ENCODE results near the gene RARRES1. TPM values are rescaled to one million over a fixed set of nuclear protein-coding genes. Genes with fewer than 3 reads are reported as not detected.

The RARRES1 gene, protein sequence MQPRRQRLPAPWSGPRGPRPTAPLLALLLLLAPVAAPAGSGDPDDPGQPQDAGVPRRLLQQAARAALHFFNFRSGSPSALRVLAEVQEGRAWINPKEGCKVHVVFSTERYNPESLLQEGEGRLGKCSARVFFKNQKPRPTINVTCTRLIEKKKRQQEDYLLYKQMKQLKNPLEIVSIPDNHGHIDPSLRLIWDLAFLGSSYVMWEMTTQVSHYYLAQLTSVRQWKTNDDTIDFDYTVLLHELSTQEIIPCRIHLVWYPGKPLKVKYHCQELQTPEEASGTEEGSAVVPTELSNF
- total RNA-seq, result 8.4 TPM
- long read RNA-seq, partial matches to known transcripts, result 0 of 4 reads
- long read RNA-seq, other reads (novel, unspliced or antisense), result 1 of 4 reads

- TF ChIP-seq, protein P1, sequence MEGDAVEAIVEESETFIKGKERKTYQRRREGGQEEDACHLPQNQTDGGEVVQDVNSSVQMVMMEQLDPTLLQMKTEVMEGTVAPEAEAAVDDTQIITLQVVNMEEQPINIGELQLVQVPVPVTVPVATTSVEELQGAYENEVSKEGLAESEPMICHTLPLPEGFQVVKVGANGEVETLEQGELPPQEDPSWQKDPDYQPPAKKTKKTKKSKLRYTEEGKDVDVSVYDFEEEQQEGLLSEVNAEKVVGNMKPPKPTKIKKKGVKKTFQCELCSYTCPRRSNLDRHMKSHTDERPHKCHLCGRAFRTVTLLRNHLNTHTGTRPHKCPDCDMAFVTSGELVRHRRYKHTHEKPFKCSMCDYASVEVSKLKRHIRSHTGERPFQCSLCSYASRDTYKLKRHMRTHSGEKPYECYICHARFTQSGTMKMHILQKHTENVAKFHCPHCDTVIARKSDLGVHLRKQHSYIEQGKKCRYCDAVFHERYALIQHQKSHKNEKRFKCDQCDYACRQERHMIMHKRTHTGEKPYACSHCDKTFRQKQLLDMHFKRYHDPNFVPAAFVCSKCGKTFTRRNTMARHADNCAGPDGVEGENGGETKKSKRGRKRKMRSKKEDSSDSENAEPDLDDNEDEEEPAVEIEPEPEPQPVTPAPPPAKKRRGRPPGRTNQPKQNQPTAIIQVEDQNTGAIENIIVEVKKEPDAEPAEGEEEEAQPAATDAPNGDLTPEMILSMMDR (IDR thresholded peaks at IDR 0.05; ENCODE audit: borderline replicate concordance), result no peak
- Histone ChIP-seq H3K27ac (replicated peaks) (peak within 1 kb of the TSS; percentile 74), H3K27me3 (ENCODE audit: low read depth) (no peaks in the 10 kb centered on the region), H3K4me3 (peak within 1 kb of the TSS; percentile 77), H3K36me3 (peaks cover 8% of the 10 kb centered on the region), H3K4me1 (peaks cover 29% of the 10 kb centered on the region), H3K9me3 (replicated peaks) (peaks cover 15% of the 10 kb centered on the region)
- intact Hi-C loops (cut with micrococcal nuclease), result no loop called here
- DNase-seq, result peak; percentile 77
Observed at GRCh38 chr3:158731938-158732855, at the start of gene RARRES1. Gene RARRES1 (minus strand): TSS chr3:158732457. CDS start chr3:158732415, 42 bp downstream.

GRCh38 chr3:158781849-158782248, 49.6 kb upstream of the RARRES1 start:
- no peak for DNase-seq
- H3K36me3 ChIP-seq, result no peaks in the 10 kb centered on the region
- H3K4me1 ChIP-seq, result no peaks in the 10 kb centered on the region
- peaks cover 7% of the 10 kb centered on the region for H3K9me3 ChIP-seq (replicated peaks)
- no peaks in the 10 kb centered on the region for H3K27me3 ChIP-seq (ENCODE audit: low read depth)
- TF ChIP-seq, protein P1 (IDR thresholded peaks at IDR 0.05; ENCODE audit: borderline replicate concordance), result no peak
- intact Hi-C loops (cut with micrococcal nuclease), result no loop called here
- no peak overlapping the region for H3K4me3 ChIP-seq
- no peak overlapping the region for H3K27ac ChIP-seq (replicated peaks)

- Histone ChIP-seq H3K4me1 (no peaks in the 10 kb centered on the region), H3K36me3 (no peaks in the 10 kb centered on the region), H3K27ac (replicated peaks) (no peak overlapping the region), H3K4me3 (no peak overlapping the region), H3K27me3 (ENCODE audit: low read depth) (no peaks in the 10 kb centered on the region), H3K9me3 (replicated peaks) (peaks cover 5% of the 10 kb centered on the region)
- DNase-seq, result no peak
- TF ChIP-seq, protein P1 (IDR thresholded peaks at IDR 0.05; ENCODE audit: borderline replicate concordance), result no peak
- intact Hi-C loops (cut with micrococcal nuclease), result no loop called here
Observed at GRCh38 chr3:158781191-158781590, 48.9 kb upstream of the RARRES1 start.

DNA sequence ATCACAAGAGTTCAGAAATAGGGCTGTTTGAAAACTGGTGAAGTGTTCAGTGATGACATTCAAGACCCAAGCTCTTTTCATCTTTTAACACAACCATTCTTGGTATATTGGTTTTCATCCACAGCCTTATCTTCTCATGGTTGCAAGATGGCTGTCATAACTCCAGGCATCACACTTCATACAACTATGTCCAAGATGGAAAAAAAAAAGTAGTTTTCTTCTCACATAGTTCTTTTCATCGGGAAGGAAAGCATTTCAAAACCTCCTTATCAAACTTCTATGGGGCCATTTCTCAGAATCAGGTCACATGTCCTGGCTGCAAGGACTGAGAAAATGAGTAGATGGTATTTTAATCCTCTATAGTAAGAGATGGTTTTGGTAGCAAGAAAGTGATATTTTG, 48.5 kb upstream of the RARRES1 start:
- no peaks in the 10 kb centered on the region for H3K27me3 ChIP-seq (ENCODE audit: low read depth)
- no peaks in the 10 kb centered on the region for H3K4me1 ChIP-seq
- no peak overlapping the region for H3K27ac ChIP-seq (replicated peaks)
- intact Hi-C loops (cut with micrococcal nuclease), result no loop called here
- no peak for DNase-seq
- peaks cover under 1% of the 10 kb centered on the region for H3K9me3 ChIP-seq (replicated peaks)
- TF ChIP-seq, protein P1 (IDR thresholded peaks at IDR 0.05; ENCODE audit: borderline replicate concordance), result no peak
- H3K36me3 ChIP-seq, result no peaks in the 10 kb centered on the region
- H3K4me3 ChIP-seq, result no peak overlapping the region

DNA sequence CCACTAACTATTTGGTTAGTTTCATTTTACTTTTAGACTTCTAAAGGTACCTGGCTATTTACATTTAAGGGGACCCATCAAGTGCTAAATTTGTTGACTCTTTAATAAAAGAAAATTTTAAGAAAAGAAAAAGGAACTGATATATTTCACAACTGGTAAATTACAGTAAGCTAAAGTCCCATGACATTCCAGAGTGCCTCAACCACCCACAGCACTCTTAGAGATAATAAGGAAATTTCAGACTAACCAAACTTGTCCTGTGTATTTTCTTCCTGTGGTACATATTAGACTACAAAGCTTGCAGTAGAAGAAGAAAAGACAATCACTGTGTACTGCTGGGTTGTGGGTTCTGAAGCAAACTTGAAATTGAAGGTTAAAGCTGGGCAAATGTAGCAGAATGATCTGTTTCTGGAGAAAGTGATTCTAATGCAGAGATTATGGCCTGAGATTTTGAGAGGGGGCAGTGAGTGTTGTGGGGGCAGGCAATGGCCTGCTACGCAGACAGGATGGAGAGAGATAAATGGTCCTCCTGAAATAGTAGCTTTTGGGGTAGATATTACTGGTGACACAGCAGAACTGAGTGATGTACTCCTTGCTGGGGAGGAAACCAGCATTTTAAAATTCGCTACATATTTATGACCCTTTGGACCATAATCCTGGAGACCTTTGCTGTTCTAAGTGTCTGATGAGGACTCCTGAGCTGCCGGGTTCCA, 45.1 kb upstream of the RARRES1 start:
- Histone ChIP-seq H3K4me1 (peaks cover 10% of the 10 kb centered on the region), H3K27ac (replicated peaks) (peak overlapping the region; percentile 32), H3K36me3 (no peaks in the 10 kb centered on the region), H3K27me3 (ENCODE audit: low read depth) (no peaks in the 10 kb centered on the region), H3K4me3 (no peak overlapping the region), H3K9me3 (replicated peaks) (no peaks in the 10 kb centered on the region)
- intact Hi-C loops (cut with micrococcal nuclease), result loop anchor here (2.0 kb wide), 1 partner anchor 29 kb away; no protein-coding TSS in a partner anchor
- no peak for DNase-seq
- TF ChIP-seq, protein P1 (IDR thresholded peaks at IDR 0.05; ENCODE audit: borderline replicate concordance), result no peak

Measured in left ventricle myocardium inferior (tissue), 1 donor.